ENCODE results near the gene CAPN15. TPM values are rescaled to one million over a fixed set of nuclear protein-coding genes. Genes with fewer than 3 reads are reported as not detected.

The CAPN15 gene
- total RNA-seq, 1 donor from 2014 or later = 31.9 TPM

DNA sequence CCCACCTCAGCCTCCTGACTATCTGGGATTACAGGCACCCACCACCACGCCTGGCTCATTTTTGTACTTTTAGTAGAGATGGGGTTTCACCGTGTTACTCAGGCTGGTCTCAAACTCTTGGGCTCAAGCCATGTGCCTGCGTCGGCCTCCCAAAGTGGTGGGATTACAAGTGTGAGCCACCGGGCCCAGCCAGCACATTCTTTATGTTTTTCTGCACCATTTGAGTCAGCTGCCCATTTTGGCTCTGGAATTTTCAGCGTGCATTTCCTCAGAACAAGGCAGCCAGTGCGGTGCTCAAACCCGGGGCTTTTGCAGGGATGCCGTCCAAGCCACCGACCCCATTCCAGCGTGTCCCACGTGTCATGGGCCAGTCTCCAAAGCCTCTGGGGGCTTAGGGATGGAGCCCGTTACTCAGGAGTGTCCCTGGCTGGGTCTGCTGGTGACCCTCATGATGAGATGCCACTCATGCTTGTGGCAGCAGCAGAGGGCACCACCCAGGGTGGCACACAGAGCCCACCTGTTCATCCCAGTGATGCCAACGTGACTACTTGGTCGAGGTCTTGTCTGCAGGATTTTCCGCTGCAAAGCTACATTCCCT is 58.6 kb downstream of the CAPN15 start:
- DNase-seq (ENCODE audit: low read depth) = no peak
- TF ChIP-seq, protein P1, sequence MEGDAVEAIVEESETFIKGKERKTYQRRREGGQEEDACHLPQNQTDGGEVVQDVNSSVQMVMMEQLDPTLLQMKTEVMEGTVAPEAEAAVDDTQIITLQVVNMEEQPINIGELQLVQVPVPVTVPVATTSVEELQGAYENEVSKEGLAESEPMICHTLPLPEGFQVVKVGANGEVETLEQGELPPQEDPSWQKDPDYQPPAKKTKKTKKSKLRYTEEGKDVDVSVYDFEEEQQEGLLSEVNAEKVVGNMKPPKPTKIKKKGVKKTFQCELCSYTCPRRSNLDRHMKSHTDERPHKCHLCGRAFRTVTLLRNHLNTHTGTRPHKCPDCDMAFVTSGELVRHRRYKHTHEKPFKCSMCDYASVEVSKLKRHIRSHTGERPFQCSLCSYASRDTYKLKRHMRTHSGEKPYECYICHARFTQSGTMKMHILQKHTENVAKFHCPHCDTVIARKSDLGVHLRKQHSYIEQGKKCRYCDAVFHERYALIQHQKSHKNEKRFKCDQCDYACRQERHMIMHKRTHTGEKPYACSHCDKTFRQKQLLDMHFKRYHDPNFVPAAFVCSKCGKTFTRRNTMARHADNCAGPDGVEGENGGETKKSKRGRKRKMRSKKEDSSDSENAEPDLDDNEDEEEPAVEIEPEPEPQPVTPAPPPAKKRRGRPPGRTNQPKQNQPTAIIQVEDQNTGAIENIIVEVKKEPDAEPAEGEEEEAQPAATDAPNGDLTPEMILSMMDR (IDR thresholded peaks at IDR 0.05; ENCODE audit: insufficient read depth, low read length, severe bottlenecking) = no peak
- Histone ChIP-seq H3K4me3 (ENCODE audit: low read depth, low read length) (no peak overlapping the region), H3K27me3 (ENCODE audit: control insufficient read depth, insufficient read depth, low read length) (no peaks in the 10 kb centered on the region), H3K36me3 (ENCODE audit: control insufficient read depth, insufficient read depth, low read length) (peaks cover 1% of the 10 kb centered on the region)
- FAIRE-seq = peak; percentile 82

DNA sequence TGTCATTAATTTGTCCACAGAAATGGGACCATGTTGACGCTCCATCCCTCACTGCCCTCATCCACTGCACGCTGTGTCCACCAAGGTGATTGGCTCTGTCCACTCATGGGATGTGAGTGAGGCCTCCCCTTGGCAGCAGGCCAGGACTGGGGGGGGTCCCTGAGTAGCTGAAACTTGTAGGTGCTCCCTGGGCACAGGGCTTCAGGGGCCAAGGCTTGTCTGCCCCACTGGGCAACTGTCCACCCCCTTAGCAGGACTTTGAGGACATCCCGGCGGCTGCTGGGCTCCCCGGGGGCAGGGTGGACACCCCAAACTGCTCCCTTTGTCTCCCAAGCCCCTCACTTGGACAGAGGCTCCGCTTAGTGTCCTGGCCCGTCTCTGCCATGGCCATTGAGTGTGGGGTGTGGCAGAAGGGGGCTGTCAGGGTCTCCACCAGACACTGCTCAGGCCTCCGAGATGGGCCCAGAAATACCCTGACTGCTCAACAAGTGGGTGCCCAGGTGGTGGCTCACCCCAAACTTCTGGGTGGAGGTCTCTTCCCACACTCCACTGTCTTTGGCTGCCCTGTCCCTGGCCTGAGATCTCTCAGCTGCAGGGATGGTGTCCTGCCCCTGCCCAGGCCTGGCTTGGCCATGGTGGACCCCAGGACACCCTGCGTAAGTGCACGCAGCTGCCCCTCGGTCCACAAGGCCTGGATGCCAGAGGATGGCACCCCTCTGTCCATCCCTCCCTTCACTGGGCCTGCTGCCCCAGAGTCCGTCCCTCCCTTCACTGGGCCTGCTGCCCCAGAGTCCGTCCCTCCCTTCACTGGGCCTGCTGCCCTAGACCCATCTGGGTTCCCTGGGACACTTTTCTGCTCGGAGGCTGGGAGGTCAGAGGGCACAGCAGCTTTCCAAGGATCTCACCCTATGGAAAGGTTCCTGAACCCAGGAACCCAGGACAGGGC is 59.4 kb downstream of the CAPN15 start:
- TF ChIP-seq, protein P1 (IDR thresholded peaks at IDR 0.05; ENCODE audit: insufficient read depth, low read length, severe bottlenecking) = no peak
- H3K27me3 ChIP-seq (ENCODE audit: control insufficient read depth, insufficient read depth, low read length) = no peaks in the 10 kb centered on the region
- H3K36me3 ChIP-seq (ENCODE audit: control insufficient read depth, insufficient read depth, low read length) = peaks cover 1% of the 10 kb centered on the region
- FAIRE-seq (no peak), DNase-seq (ENCODE audit: low read depth) (no peak)
- H3K4me3 ChIP-seq (ENCODE audit: low read depth, low read length) = no peak overlapping the region

DNA sequence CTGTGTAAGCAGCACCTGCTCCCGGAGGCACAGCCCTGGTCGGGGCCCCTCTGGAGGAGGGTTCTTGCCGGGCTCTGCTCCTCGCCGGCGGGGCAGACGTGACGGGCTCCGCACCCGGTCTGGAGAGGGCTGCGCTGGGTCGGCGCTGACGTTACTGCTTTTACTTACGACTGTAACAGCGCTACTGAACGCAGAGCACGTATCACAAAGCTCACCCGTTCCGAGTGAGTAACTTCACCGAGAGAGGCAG is 61.1 kb downstream of the CAPN15 start:
- Histone ChIP-seq H3K4me3 (ENCODE audit: low read depth, low read length) (peak overlapping the region; percentile 78), H3K36me3 (ENCODE audit: control insufficient read depth, insufficient read depth, low read length) (peaks cover 2% of the 10 kb centered on the region), H3K27me3 (ENCODE audit: control insufficient read depth, insufficient read depth, low read length) (no peaks in the 10 kb centered on the region)
- FAIRE-seq (no peak), DNase-seq (ENCODE audit: low read depth) (peak; percentile 47)
- TF ChIP-seq, protein P1 (IDR thresholded peaks at IDR 0.05; ENCODE audit: insufficient read depth, low read length, severe bottlenecking) = no peak

DNA sequence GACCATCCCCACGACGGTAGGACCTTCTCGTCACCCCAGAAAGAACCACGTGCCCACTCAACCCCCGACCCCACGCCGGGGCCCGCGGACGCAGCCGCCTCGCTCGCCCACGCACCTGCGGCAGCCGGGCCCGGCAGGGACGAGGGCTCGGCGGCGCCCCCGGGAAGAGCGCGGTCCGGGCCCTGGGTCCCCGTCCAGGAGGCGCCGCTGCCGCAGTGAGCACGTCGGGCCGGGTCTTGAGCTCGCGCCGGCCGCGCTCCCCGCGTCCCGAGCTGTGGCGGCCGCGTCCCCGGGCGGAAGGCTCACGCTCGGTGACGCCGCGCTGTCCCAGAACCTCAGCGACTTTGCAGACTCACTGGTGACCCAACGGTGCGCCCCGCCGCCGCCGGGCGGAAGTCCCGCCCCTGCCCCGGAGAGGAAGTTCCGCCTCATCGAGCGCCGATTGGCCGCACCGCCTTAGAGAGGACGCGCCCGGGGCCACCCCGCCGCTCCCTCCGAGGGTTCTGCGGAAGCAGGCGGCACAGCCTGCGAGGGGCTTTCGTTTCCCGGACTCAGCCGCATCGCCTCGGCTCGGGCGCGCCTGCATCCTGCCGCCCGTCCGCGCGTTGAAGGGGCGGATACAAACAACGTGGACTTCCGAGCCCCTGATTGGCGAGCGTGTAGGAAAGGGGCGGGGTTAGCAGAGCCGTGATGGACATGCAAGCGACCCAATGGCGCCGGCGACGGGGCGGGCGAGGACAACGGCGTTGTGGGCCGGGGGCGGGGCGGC is 61.6 kb downstream of the CAPN15 start:
- no peaks in the 10 kb centered on the region for H3K27me3 ChIP-seq (ENCODE audit: control insufficient read depth, insufficient read depth, low read length)
- DNase-seq (ENCODE audit: low read depth) (peak; percentile 79), FAIRE-seq (no peak)
- TF ChIP-seq, protein P1 (IDR thresholded peaks at IDR 0.05; ENCODE audit: insufficient read depth, low read length, severe bottlenecking) = no peak
- peaks cover 2% of the 10 kb centered on the region for H3K36me3 ChIP-seq (ENCODE audit: control insufficient read depth, insufficient read depth, low read length)
- H3K4me3 ChIP-seq (ENCODE audit: low read depth, low read length) = peak overlapping the region; percentile 78

DNA sequence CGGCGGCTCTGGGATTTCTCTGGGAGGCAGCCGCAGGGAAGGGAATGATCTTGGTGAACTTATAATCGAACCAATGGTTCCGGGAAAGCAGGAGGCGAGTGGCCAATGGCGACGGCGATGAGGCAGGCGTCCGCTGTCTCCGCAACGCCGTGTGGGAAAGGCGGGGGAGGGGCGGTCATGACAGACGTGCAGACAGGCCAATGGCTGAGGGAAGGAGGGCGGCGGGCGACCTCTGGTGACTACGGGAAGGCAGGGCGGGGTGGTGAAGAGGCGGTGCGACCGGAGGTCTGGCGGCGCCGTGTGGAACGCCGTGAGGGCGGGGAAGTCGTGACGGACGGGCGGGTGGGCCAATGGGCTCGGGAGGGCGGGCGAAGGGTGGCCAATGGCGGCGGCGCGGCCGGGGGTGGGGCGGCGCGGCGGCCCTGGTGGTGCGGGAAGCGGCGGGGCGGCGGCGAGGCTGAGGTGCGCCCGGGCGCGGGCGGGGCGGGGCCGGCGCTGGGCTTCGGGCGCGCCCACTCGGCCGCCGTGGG is 62.2 kb downstream of the CAPN15 start, which contains the start of gene RAB40C:
Gene RAB40C, plus strand, starts transcription at position 409 of the 530 bp plus-strand sequence. CDS start 226 bp downstream, outside the sequence.
- TF ChIP-seq, protein P1 (IDR thresholded peaks at IDR 0.05; ENCODE audit: insufficient read depth, low read length, severe bottlenecking) = no peak
- Histone ChIP-seq H3K36me3 (ENCODE audit: control insufficient read depth, insufficient read depth, low read length) (peaks cover 2% of the 10 kb centered on the region), H3K27me3 (ENCODE audit: control insufficient read depth, insufficient read depth, low read length) (no peaks in the 10 kb centered on the region), H3K4me3 (ENCODE audit: low read depth, low read length) (peak within 1 kb of the TSS; percentile 82)
- FAIRE-seq = no peak
- DNase-seq (ENCODE audit: low read depth) = peak; percentile 85

All from bronchial epithelial cell (primary cell).